WTC11 (cell line): ENCODE results near the gene SEC23IP. TPM values are rescaled to one million over a fixed set of nuclear protein-coding genes. Genes with fewer than 3 reads are reported as not detected.

Experiments
- microRNA-seq: library from miRNA; unstranded; fragments of <30 nt; microRNA quantifications from one replicate; pipeline ENCODE4 v1.2.0, GENCODE V29; 2022; ENCODE audit warnings: borderline number of aligned reads
- total RNA-seq: library from RNA; stranded (reverse); gene quantifications from 3 replicates; pipeline ENCODE4 v1.2.3, GENCODE V29; 2021

The SEC23IP gene
- total RNA-seq, 1 experiment from 2014 or later: 82.3 TPM

Small RNA genes lying within 50 kb of the gene (microRNA-seq; reads per million reads assigned to microRNA genes)
- not detected for gene MIR4682

Other genes with a start within 250 kb of the SEC23IP start
- gene BAG3, start 241.3 kb upstream of the SEC23IP start, total RNA-seq: 15.7 to 16.8 TPM (median 15.9 TPM) in 3 replicates
- gene INPP5F, start 166.7 kb upstream of the SEC23IP start, total RNA-seq: 79.3 to 83.3 TPM (median 80.6 TPM) in 3 replicates
- 63.5 to 64.7 TPM (median 64.6 TPM) in 3 replicates for gene MCMBP, start 19.9 kb upstream of the SEC23IP start, total RNA-seq